GM21381 (cell line): Measurements from ENCODE around the gene JAKMIP3.

Source experiments
- ATAC-seq: cut with Tn5 transposase; IDR thresholded peaks from one replicate; pipeline ENCODE4 v1.9.1; 2021; ENCODE audit warnings: mild to moderate bottlenecking, moderate library complexity; ENCODE audit not compliant: unreplicated experiment

JAKMIP3 gene

DNA sequence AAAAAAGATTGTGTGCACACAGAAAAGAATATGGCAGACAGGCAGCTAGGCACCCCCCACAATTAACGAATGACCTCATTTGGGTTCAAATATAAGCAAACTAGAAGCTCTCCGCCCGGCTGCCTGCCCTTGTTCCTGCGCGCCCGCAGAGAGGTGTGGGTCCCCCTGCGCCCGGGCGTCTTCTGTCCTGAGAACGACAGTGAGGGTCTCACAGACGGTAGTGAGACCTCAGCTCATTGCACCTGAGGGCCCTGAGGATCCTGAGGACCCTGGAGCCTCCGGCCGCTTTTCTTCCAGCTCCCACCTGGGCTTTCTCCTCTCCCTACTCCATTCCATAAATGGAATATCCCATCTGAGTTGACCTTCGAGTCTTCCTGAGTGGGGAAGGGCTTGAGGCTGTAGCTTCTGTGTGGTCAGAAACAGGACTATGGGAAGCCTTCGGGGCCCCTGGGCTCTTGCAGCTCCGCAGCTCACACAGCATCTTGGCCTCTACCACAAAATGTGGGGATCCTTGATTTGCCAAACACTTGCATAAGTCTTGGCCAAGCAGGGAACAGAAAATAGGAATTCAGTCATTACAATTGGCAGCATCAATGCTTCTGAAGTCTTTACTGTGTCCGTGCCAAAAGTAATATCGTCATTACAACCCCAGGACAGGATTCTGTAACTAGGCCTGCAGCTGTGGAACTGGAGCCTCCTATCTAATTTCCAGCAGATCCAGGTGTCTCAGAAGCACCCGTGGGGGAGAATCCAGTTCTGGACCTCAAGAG is 43.8 kb downstream of the JAKMIP3 start:
- ATAC-seq = no peak

DNA sequence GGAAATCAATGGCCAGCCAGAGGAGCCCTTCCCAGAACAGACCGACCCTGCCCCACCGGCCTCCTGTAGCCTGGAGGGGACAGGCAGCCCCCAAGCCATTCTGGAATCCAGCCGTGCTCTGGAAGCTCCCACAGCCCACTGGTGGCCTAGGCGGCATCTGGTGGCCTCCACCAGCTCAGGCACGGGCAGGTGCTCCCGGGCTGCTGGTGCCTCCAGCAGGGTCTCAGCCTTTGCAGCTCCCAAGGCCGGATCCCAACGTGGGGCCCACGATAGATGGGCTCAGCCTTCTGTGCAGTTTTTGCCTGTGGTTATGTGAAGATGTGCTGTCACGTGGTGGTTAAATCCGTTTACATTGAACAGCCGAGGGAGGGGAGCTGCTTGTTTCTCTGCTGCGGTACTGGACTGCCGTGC is 44.4 kb downstream of the JAKMIP3 start:
- no peak for ATAC-seq

DNA sequence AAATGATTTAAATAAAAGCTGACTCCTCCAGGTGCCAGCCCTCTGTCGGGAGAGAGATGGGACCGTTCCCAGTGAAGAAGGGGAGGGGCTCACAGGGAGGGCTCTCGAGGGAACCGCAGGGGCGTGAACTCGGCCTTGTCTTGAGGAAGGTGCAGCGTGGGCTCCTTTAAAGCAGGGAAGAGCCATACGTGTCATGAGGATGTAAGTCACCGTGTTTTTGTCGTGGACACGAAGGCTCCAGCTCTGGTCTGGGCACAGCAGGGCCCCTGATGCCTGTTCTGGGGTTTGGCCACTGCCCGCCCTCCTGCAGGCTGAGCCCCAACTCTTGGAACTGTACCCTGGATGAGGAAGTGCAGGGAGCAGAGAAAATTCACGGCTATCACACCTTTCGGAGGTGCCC is 45.0 kb downstream of the JAKMIP3 start:
- ATAC-seq = no peak

DNA sequence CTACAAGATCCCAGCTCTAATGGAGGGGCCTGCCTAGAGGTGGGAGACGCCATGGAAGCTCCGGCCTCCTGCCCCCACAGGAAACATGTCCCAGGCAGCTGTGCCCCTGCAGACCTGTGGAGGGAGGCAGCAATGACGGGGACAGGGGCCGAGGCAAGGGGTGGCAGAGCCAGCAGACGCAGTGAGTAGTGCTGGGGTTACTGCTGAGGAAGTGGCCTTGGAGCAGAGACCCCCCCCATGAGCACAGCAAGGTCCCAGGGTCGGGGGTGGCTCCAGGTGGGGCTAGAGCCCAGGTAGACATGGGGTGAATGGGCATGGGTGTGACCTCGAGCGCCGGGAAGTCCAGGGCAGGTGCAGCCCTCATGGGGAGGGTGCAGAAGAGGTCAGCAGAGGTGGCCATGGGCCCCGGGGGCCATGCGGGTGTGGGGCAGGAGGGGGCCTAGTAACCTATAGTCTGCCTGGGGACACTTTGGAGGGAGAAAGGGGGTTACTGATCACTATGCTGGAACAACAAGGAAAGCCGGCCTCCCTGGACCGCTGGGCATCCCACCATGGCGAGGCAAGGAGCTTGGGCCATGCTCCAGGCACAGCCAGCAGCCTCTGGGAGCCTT is 45.5 kb downstream of the JAKMIP3 start:
- ATAC-seq = no peak

DNA sequence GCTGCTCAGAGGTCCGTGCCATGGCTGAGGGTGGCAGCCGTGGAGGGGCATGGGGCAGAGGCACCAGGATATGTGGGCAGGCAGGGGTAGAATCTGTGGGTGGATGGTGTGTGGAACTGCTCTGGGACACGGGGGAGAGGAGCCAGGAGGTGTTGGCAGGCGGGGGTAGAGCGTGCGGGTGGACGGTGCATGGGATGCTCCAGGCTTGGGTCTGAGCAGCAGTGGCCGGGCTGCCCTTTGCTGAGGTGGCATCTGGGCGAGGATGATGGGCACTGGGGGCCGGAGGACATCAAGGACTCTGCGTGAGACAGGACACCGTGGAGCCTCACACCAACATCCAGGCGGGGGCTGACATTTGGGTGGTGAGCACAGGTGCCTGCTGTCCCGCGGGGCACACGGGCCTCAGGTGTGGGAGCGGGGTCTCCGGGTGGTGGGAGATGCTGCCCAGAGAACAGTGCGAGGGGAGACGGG is 46.2 kb downstream of the JAKMIP3 start:
- ATAC-seq = no peak

DNA sequence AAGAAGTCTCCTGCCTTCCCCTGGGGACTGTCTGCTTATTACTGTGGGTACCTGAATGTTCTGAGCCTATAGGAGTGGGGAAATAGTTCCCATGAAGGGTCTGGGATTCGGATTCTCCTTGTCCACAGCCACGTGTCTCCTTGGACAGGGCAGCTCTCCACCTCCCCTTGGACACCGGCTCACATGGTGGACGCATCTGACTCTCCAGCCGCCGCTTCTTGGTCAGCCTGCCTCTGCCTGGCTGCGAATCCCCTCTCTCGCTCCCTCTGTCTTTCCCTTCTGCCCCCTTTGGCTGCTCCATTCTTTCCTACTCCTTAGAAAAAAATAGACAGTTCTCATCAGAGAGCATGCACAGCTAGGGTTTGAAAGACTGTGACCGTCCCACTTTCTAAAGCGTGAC is 46.9 kb downstream of the JAKMIP3 start:
- ATAC-seq = no peak

DNA sequence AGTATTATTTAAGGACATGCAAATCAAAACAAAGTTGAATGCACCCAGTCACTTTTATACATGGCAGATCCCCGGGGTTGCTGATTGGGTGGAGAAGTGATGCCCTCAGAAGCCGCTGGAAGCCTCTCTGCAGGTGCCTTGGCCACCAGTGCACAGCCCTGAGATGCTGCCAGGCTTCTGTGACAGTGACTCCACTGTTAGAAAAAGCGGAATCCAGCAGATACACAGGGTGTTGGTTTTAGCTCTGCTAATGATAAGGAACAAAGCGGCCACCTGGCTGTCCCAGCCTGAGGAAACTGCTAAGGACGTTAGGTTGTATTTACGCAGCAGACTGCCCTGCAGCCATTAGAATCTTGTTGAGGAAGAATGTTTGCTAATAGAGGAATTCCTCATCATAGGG is 47.5 kb downstream of the JAKMIP3 start:
- ATAC-seq = no peak

DNA sequence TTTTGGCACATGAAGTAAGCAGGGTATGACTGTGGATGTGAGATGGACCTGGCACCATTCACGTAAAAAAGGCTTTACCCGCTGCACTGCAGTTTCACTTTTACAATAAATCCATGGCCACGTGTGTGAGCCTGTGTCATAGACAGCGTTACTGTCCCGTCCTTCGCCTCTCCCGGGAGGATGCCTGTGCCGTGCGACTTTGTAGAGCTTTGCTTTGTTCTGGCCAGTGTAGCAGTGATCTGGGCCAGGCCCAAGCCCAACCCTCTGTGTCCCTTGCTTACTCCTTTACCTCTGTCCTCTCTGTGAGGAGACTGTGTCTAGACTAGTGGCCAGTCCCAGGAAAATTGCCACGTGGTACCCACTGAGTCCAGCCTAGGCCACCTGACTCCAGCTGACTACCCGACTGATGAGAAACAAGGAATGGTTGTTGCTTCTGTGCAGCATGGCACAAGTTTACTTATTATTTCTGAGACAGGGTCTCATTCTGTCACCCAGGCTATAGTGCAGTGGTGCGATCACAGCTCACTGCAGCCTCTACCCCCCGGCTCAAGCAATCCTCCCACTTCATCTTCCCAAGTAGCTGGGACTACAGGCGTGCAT is 48.1 kb downstream of the JAKMIP3 start:
- no peak for ATAC-seq

DNA sequence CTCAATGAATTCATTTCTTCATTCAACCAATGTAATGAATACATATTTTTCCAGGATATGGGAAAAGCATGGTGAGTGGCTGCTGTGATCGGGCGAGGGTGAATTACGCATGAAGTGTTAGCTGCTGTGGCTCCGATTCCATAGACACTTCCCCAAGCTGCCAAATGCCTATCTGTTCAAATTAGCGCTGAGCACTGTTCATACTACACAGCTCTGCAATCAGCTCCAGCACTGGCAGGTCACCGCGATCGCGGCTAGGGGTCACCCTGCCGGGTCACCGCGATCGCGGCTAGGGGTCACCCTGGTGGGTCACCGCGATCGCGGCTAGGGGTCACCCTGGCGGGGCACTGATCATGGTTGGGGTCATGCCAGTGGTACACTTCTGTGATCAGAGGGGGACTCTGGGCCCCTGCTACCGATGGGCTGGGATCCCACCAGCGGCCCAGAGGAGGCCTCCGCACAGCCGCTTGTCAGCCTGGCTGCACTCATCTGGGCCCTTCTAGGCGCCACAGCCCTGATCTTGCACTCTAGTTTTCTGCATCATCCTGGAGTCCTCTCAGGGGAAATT is 49.3 kb downstream of the JAKMIP3 start:
- no peak for ATAC-seq
